Peyer's patch (tissue), 4 donors: ENCODE data around the gene KCNAB1.

Experiments
- CTCF ChIP-seq, 6 experiments: fragments of 450-650 bp in 4 of 6; fragments of 200-600 bp in 2 of 6; sonication (generic) in 1 of 6; IDR thresholded peaks; one replicate each; pipeline ENCODE4 v1.5.1; 2017 to 2019; ENCODE audit warnings: antibody characterized with exemption in 6 of 6, mild to moderate bottlenecking in 3 of 6, moderate library complexity in 1 of 6
- POLR2A ChIP-seq, 2 donors: fragments of 450-650 bp; IDR thresholded peaks; one replicate each; pipeline ENCODE4 v1.5.1; 2017; ENCODE audit warnings: antibody characterized with exemption in 2 of 2, mild to moderate bottlenecking in 2 of 2, moderate library complexity in 2 of 2

GRCh38 chr3:156176048-156176447 lies 55.7 kb downstream of the KCNAB1 start:
- no peak for TF ChIP-seq CTCF (IDR thresholded peaks at IDR 0.05)
- TF ChIP-seq POLR2A (IDR thresholded peaks at IDR 0.05) = no peak
